RWPE1 (cell line): Measurements from ENCODE around the gene BACH2.

Experiments used
- CTCF ChIA-PET: fragments of 350-600 bp; sonication (Branson Sonifier 250); formaldehyde crosslinking; extraction: SDS; loops from one replicate; lab custom pipeline; 2021; lab: Yijun Ruan, JAX
- POLR2A ChIA-PET: fragments of 400-600 bp; formaldehyde crosslinking; extraction: SDS; loops from one replicate; lab custom pipeline; 2020; ENCODE audit warnings: antibody characterized with exemption; ENCODE audit not compliant: low non-redundant PET; lab: Yijun Ruan, JAX
- DNase-seq: peaks from one replicate; pipeline ENCODE4 v3.0.0; 2012; ENCODE audit warnings: low spot score
- H3K27ac ChIP-seq: fragments of 450-650 bp; 2 replicates; pipeline ENCODE4 v1.5.1; 2017
- TF ChIP-seq, protein P1 (sequence below): fragments of 450-650 bp; conservative IDR thresholded peaks from 2 replicates; pipeline ENCODE4 v1.5.1; 2017; ENCODE audit warnings: low read depth, mild to moderate bottlenecking

Gene BACH2

DNA sequence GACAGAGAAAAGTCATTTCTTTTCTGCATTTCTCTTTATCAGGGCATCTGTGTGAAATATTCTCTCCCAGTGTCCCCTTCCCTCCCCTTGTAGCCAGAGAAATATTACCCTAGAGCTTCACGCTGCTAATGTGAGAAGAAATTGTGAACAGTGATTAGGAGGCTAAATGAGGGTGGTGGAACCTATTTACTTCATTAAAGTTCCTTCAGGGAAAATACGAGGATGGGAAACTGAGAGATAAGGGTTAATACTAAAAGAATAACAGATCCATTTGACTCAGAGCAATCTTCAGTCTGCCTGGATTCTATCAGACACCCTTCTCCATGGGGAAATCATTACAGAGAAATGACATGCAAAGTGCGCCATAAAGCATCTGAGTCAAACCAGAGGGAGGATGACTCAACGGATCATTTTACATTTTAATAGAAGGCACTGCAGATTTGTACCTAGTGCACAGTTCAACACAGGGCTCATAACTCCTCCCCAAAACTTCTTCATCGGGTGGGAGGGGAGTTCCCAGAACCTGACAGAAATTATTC lies 271.1 kb downstream of the BACH2 start:
- ChIA-PET POLR2A (no interaction called here), CTCF (no interaction called here)
- DNase-seq = peak; percentile 71
- TF ChIP-seq, protein P1, sequence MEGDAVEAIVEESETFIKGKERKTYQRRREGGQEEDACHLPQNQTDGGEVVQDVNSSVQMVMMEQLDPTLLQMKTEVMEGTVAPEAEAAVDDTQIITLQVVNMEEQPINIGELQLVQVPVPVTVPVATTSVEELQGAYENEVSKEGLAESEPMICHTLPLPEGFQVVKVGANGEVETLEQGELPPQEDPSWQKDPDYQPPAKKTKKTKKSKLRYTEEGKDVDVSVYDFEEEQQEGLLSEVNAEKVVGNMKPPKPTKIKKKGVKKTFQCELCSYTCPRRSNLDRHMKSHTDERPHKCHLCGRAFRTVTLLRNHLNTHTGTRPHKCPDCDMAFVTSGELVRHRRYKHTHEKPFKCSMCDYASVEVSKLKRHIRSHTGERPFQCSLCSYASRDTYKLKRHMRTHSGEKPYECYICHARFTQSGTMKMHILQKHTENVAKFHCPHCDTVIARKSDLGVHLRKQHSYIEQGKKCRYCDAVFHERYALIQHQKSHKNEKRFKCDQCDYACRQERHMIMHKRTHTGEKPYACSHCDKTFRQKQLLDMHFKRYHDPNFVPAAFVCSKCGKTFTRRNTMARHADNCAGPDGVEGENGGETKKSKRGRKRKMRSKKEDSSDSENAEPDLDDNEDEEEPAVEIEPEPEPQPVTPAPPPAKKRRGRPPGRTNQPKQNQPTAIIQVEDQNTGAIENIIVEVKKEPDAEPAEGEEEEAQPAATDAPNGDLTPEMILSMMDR = no peak
- no peak overlapping the region for H3K27ac ChIP-seq

DNA sequence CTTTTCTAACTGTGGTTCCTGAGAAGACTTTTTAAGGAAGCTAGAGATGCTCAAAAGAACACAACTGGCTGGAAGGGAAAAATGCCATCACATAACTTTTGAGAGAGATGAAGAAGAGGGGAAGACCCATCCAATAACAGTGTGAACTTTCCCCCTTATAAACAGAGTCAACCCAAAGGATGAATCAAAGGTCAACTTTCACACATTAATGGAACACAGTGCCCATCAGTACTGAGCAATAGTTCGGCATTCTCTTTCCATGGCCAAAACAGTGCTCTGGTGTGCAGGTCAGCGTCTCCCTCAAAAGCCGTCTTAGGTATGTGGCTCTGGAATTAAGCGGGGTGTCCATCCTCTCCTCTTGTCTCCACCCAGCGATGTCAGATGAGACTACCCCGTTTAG lies 272.0 kb downstream of the BACH2 start:
- no peak overlapping the region for H3K27ac ChIP-seq
- ChIA-PET CTCF (interaction anchor here (1.2 kb wide), 1 partner anchor 84 kb away, joined by 3 read pairs; no protein-coding TSS in a partner anchor), POLR2A (no interaction called here)
- TF ChIP-seq, protein P1 = no peak
- DNase-seq = no peak

DNA sequence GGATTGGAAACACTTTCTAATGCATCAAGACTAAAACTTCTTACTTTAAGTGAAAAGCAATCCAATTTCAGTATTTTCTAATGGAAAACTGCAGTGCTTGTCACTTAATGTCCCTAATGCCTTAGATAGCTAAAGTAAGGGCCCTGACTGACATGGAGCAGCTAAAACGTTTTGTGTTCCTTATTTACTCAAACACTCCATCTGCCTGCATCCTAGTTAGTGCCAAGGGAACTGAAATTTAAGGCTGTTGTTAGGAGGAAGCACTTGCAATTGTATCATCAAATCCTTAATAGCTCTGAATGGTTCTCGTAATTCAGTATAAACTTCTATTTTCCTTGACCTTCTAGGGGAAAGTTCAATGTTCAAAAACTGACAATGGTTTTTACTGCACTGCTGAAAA lies 274.9 kb downstream of the BACH2 start:
- no peak for DNase-seq
- POLR2A ChIA-PET = no interaction called here
- CTCF ChIA-PET = no interaction called here
- no peak overlapping the region for H3K27ac ChIP-seq
- TF ChIP-seq, protein P1 = no peak

DNA sequence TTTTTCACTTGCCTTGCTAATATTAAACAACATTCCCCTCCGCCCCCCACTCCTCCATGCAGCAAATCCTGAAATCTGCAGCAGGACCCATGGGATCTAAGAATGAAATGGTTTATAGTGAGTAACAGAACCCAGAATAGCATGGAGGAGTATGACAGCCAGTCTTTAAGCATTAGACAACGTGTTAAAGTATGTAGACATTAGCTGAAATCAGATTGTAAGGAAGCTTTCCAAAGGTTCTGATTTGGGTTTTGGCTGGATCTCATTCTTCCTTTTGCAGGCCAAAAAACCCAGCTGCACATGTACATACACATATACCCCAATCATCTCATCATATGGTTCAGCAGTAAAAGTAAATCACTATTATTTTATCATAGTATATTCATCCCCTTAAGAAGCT lies 275.9 kb downstream of the BACH2 start:
- POLR2A ChIA-PET = no interaction called here
- TF ChIP-seq, protein P1 = no peak
- H3K27ac ChIP-seq = no peak overlapping the region
- DNase-seq = no peak
- CTCF ChIA-PET = no interaction called here

DNA sequence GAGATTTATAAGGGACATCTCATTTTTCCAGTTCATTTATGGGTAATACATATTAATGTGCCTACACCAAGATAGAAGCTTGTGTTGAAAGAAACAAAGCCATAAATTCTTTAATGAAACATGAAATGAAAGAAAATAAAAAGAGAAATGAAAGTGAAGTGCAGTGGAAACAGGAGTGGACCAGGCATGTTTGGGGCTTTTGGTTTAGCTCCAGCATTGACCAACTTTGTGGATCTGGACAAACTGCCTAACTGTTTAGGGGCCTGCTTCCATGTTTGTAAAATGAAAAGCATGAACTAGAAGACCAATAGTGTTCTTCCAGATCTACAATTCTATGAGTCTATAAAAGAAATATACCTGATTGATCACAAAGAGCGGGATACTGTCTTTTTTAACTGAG lies 277.4 kb downstream of the BACH2 start:
- ChIA-PET CTCF (no interaction called here), POLR2A (no interaction called here)
- TF ChIP-seq, protein P1 = no peak
- H3K27ac ChIP-seq = no peak overlapping the region
- DNase-seq = no peak

DNA sequence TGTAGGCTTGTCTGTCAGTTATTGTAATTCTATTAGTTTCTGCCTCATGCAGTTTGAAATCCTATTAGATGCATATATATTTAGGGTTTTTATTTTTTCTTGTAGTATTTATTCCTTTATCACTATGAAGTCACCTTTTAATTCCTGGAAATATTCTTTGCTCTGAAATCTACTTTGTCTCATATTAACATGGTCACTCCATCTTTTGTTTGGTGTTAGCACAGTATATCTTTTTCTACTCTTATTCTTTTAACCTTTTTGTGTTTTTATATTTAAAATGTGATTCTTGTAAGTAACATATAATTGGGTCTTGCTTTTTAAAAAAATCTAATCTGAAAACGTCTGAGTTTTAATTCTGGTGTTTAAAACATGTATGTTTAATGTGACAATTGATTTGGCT lies 280.8 kb downstream of the BACH2 start:
- ChIA-PET CTCF (no interaction called here), POLR2A (no interaction called here)
- no peak for DNase-seq
- H3K27ac ChIP-seq = no peak overlapping the region
- TF ChIP-seq, protein P1 = no peak
